Forelimb muscle (tissue), 1 donor: ENCODE data around the gene PLXNA2. TPM values are rescaled to one million over a fixed set of nuclear protein-coding genes. Genes with fewer than 3 reads are reported as not detected.

Experiments used
- DNase-seq: peaks from one replicate; pipeline ENCODE4 v3.0.0-alpha.2; 2013; ENCODE audit warnings: low read depth
- polyA plus RNA-seq: library from polyadenylated mRNA; unstranded; fragments of 120-200 nt; gene quantifications from one replicate; pipeline ENCODE4 v1.2.1, GENCODE V29; 2013; ENCODE audit not compliant: insufficient read length

PLXNA2 gene
- polyA plus RNA-seq, 1 donor = 36.3 TPM

DNA sequence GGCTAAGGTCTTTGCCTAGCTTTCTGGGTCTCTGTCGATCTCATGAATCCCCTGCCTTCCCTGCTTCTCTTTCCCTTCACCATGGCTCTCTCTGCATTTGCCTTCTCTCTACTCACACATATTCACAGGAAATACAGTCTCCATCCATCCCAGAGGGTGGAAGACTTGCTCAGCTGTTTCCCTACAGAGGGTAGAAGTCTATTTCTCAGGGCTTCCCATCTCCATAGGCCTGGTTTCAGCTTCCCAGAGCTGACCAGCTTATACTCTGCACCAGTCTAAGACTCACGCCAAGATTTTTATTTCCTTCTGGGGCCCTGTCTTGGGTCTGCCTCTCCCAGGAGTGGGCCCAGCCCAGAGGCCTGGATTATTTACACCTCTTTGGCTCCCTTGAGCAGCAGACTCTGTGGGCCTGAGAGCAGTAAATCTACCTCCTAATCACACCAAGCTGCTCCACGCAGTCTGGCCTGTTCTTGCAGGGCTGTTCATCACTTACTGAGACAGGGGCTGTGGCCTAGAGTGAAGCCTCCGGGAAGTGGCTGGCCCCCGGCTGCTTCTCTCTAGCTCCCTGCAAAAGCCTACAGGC is 102.5 kb downstream of the PLXNA2 start:
- DNase-seq = no peak

DNA sequence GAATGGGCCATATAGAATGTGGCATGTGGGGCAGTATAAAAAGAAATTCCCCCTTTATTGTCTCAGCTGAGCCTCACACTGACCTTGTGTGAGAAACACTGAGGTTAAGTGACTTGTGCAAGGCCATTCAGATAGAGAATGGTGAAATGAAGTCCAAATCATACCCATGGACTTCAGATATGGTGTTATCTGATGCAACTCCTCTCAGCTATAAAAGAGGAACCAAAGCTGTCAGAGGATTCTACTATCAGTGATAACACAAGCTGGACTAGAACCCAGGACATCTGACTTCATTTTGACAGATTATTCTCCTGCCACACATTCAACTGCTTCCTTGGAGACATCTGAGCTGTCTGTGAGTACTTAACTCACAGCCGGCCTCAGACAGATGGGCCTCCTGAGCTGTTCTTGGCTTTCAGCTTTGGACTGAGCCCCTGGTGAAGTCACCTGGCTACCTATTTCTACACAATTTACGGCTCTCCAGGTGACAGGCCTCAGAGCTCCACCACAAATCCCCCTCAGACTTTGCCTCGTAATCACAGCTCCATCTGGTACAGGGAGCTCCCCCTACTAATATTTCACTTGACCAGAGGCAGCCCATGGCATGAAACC is 104.6 kb downstream of the PLXNA2 start:
- DNase-seq = no peak

DNA sequence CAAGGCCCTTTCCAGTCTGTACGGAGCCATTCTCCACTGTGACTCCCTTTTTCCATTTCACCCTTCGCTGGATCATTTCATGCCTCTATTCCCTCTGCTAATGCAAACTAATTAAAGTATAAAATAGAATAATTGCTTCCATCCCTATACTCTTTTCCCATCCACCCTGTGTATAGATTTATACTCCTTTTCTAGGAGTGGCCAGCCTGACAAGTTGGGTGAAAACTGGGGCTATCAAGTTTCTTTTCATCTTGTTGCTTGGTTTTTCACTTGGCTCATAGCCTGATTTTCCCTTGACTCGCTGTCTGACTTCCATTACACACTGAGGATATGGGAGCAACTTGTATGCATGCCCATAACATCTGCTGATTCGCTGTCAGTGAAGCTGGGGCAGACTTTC is 107.0 kb downstream of the PLXNA2 start:
- DNase-seq = no peak

DNA sequence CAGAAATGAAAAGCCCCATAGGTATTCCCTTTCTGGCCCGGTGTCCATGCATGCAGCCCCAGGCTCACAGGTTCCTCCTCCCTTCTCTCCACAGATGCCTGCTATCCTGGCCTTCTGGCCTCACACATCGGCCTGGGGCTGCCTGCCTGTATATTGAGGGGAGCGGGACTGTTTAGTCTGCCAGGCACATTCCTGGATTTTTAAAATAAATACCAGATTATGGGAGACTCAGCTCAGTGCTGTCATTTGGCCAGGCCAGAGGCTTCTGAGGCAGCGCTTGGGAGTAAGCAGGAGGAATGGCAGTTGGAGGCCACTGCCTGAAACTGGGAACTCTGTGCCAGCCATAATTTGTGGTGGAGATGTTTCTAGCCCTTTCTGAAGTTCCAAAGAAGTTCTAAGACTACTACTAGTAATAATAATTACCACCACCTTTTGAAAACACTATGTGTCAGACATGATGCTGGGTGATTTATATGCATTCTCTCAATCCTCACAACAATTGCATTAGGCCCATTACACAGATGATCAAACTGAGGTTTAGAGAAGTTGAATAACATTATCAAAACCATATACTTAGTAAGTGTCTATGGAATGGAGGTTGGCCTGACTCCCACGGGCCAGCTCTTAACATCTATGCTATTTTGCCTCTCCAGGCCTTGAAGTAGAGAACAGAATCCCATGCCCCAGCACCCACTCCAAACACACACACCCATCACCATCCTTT is 107.6 kb downstream of the PLXNA2 start:
- DNase-seq = no peak

DNA sequence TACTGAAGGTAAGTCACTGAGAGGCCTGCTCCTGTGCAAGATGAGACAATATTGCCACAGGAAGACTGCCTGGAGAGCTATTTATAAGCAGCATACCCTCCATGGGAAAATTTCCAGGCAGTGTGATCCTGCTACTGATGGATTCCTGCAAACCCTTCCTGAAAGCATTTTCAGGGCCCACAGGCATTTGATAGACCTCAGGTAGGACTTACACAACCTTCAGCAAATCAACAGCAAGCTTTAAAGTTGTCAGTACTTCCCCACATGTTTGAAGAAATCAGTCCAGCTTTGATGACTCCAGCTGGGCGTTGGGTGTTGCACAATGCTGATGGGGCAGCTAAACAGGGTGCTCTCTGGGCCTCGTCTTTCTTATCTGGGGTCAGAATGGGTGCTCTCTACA is 108.8 kb downstream of the PLXNA2 start:
- no peak for DNase-seq

DNA sequence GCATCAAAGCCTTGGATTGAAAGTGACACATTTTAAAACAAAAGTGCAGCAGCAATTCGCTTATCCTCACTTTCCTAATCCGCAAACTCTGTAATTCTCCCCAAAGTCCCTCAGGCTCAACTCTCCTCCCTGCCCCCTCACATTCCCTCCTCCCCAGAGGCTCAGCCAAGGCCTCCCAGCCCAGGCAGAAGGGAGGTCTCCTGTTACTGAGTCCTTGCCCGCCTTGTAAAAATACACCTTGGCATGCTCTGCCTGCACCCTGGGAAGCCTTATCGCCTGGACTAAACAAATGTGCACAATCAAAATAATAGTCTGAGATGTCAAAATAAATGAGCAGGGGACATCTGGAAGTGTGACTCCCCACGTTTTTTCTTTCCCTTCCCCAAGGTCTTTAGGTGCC is 109.7 kb downstream of the PLXNA2 start:
- no peak for DNase-seq

DNA sequence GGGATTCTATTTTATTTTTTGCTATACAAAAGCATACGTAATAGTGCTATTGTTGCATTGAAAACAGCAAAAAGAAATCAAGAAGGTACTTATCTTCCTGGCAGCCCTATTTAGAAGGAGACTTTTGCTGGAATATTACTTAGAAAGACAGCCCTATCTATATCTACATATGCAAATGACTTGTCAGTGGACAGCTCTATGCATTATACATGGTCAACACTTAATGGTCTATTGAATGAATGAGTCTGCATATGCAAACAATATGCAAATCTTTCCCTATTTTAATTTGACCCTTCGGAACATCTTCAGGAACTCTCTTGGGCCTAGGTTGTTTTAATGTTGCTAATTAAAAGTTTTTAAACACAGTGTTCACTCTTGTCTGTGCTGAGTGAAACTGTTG is 110.8 kb downstream of the PLXNA2 start:
- no peak for DNase-seq

DNA sequence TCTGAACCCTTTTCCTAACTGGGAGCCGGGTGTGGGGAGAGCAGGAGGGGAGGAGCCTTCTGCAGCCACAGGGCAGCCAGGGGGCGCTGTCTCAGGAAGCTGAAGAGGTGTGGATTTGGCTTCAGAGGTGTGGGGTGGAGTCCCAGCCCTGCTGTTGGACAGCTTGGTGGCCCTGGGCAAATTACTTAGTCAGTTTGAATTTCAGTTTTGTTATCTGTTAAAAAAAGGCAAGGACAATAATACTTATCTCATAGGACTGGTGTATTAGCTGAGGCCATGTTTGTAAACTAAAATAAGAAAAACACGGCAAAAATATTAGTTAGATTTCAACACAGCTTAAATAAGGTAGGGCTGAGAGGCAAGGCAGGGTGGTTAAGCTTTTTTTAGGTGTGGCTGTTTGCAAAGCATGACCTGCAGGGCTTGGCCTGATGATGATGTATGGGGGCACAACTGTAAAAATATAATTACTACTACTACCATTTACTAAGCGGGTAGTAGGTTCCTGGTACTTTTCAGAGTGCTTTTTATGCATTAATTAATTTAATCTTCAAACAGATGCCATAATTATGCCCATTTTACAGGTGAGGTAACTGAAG is 111.8 kb downstream of the PLXNA2 start:
- DNase-seq = no peak

DNA sequence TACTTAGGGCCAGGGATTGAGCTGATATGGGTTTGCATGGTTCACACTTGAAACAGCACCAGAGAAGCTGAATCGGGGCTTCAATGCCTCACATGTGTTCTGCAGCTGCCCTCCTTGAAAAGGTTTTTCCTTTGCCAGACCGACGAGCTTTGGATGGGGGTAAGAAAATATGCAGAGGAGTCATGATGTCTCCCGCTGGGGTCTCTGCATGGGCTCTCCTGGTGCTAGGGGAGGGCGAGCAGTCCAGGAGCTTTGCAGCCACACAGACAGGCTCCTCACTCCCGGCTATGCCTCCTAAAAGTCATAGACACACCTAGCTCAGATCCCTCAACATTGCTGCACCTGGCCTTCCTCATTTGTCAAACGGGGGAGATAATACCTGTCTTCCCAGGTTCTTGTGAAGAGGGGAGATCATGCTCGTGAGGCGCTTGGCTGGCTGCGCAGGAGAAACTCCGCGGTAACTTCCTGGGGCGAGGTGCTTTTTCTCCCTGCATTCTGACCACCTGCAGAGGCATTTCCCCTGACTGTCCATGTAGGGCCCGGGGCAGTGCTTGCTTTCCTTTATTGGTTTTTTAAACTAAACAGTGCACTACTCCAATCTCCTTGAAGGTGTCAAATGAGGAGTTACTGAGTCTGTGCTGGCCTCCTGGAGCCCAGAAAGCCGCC is 112.4 kb downstream of the PLXNA2 start:
- DNase-seq = no peak

DNA sequence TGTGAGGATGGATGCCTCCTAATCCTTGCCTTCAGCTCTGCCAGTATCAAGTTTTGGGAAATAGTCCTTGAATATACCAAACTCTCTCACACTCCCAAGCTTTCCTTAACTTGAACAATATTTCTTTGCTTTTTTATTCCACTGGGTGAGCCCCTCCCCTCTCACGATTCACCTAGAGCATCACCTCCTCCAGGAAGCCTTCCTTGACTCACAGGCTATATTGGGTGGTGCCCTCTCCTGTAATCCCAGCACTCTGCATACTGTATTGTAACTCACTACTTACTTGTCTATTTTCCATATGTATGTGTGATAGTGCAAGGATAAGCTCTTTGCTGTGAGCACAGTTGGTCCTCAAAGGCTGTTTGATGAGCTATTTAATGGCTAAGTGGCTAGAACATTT is 114.7 kb downstream of the PLXNA2 start:
- DNase-seq = no peak

DNA sequence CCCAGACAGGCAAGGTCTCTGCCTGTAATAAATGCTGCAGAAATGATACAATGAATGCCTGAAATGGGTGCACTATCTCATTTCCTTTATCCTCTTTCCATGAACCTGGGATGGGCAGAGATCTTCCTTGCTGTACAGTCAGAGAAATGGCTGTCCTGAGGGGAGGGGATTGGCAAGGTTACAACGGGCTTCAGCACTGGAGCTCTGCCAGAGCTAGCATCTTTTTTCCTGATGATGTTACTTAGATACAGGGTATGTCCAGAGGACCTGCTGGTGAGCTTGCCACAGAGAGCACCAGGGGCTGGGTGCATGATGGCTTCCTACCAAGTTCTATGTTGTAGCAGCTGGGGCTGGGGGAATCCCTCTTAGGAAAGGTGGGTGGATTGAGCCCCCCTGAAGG is 115.1 kb downstream of the PLXNA2 start:
- DNase-seq = no peak

DNA sequence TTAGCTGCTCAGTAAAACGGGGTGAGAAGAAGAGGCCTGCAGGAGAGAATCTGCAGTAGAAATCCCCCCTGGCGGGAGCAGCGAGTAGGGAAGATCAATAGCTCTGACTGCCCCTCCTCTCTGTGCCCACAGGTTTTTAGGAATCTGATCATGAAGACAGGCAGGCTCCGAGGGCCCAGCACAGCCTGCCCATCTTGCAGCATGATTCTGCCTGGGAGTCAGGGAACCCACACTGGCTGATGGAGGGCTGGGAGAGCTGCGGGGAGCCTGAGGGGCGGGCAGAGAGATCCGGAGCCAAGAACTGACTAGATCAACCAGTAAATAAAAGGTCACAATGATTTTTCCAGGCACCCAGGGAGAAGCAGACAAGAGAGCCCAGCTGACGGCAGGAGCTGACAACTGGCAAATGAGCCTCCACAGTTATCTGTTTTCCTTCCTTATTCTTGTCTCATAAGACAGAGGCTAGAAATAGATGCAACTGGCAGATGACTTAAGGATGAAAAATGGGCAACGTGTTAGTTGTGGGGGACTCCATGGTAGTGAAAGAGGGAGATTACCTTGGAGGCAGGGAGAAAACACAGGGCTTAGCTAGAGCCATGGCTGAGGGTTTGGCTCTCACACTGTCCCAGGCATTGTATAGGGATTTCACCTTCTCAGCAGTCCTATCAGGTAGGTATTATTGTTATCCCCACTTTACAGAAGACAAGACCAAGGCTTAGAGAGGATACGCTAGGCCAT is 116.2 kb downstream of the PLXNA2 start:
- no peak for DNase-seq

DNA sequence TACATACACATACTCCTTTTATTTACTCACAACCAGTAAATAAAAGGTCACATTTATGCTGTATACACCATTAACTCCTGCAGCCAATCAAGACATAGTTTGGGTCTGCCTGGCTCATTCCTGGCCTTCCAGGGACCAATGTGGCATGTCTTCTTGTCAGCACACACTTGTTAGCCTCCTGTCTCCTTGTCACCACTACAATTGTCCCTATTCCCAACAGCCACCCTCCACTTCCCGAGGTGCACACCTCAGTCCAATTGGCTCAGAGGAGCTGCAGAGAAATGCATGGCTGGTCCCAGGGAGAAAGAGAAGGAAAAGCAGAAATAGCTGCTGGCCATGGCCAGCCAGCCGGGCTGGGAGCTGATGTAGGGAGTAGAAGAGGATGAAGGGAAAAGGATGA is 116.9 kb downstream of the PLXNA2 start:
- no peak for DNase-seq

DNA sequence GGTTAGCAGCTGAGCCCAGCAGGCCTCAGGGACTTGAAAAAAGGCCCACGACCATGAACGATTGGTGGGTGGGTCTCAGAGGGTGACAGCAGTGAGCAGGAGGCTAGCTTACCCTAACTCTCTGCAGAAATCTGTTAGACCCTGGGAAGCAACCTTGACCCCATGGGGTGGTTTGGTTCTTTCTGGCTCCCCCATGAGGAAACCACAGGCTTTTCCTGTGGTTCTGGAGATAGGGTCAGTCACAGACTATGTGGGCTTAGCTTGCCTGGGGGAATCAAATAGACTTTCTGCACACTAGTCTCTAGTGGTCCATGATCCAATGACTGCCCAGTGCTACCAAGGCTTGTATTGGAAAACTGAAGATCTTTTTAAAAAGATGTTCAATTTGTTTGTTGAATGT is 118.1 kb downstream of the PLXNA2 start:
- DNase-seq = no peak

DNA sequence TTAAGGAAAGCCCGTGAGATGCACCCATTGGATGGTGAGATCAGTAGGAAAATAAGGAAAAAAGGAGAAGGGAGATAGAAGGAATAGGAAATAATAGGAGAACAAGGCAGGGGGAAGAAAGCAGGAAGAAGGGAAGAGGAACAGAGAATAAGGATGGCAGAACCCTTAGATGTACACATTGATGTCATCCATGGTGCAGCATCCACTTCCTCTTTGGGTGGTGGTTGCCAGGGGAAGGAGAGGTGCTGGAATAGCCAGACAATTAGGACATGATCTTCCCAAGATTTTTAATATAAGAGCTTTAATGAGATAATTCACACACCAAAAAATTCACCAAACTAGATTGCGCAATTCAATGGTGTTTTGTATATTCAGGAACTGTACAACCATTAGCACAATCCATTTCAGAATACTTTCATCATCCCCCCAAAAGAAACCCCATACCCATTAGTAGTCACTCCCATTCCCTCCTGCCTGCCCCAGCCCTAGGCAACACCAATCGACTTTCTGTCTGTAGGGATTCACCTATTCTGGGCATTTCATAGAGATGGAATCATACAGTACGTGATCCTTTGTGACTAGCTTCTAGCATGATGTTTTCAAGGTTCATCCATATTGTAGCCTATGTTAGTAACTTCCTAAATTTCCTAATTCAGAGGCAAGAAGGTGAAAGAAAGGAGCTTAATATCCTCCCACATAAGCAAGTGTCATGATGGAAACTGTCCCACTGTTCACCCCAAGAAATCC is 121.4 kb downstream of the PLXNA2 start:
- DNase-seq = no peak

DNA sequence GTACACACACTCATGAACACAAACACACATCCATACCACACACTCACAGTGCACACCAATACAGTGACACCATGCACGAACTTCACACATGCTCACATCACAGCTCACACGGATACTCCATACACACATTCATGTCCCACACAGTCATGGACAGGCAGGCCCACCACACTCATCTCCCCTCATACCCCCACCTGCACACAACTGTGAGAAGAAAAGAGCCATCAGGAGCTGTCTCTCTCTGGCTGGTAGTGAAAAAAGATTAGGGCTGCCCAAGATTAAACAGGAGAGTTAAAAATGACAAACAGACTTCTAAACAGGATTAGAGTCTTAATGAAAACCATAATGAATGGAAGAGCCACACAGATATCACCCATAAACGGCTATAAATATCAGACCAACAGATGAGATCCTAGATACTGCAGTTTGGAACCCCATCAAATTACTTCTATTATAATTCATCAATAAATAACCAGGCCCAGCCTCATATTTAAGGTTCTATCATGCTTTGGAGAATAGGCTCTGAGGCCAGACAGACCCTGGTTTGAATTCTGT is 122.3 kb downstream of the PLXNA2 start:
- DNase-seq = no peak

DNA sequence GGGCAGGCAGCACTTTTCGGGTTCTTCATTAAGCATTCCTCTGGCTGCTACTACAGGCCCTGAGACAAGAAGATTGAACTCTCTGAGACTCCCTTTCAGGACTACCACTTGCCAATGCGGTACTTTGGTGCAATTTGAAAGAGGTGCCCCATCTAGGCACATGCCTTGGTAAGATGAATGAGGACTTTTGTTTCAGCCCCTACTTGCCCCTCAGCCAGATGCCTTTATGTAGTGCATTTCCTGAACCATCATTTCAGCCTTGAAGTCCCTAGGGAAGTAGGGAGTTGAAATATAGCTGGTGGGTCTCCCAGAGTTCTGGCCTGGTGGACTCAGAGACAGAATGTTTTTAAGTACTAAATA is 123.8 kb downstream of the PLXNA2 start:
- no peak for DNase-seq

DNA sequence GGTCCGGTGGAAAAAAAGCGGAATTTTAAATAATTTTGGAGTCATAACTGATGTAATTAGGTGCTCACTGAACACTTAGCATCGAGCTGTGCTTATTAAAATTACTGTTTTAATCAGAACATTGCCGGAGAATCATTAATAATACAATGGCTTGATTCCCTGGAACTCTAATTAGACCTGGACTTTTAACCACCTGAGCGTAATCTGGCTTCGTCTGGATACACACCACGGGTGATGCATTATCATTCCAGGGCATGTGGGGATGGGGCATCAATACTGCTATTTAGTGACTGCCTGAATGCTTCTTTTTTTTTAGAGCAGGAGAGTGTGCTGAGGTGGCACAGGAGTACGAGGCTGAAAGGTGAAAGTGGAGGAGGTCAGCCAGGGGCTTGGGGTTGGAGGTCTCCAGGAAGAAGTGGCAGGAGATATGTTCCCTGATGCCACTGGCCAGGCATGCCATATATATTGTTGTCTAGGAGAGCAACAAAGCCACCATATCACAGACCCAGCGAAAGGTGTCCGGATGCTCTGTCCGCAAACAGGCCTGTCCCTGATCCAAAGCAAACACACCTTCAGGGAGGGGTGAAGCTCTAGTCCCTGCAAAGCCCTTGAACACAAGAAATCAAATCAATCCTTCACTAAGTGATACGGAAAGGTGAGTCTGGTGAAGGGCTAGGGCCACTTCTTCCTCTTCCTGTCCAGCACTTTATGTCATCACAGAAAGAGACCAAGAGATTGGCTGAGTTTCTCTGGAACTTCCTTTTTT is 125.2 kb downstream of the PLXNA2 start:
- no peak for DNase-seq

DNA sequence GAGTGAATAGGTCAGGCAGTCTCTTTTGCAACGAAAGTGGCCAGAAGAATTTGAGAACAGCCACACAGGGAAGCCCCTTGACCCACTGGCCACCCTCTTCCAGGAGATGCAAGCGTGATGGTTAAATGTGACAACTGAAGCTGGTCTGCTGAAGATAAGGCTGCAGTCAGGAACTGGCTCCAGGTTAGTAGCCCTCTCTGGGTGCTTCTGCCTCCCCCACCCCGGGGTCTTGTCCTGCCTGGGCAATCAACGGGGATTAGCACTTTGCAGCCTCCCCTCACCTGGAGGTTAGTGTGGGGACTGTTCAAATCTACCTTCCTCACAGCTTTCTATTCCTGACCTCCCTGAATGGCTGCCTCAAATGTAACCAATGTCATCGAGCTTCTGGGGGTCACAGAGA is 125.9 kb downstream of the PLXNA2 start:
- DNase-seq = no peak

DNA sequence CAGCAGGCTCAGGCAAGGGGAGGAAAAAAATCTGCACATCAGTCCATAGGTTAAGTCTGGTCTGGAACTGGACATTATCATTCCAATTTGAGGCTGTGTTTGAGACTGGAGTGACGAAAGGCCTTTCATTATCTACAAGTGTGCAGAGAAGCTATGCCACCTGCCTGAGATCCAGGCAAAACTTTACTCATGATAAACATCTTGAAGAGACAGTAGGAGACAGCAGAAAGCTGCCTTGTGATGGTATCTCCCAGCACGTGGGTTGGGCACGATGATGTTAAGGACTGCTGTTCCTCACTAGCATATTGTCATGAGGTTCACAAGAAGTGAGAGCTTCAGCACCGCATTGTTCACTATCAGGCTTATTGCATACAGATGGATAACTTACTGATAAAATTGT is 126.4 kb downstream of the PLXNA2 start:
- DNase-seq = no peak
